AG04450 (cell line): ENCODE data around the gene ERC1. TPM values are rescaled to one million over a fixed set of nuclear protein-coding genes. Genes with fewer than 3 reads are reported as not detected.
"Not testable (repeated sequence)": the region's sequence is repeated elsewhere in the genome, so short reads cannot be mapped to it uniquely, and the experiment has no call there.

Experiments
- CTCF ChIA-PET: fragments of 300-600, 350-600 bp; formaldehyde crosslinking; extraction: SDS; loops from one replicate; lab custom pipeline; 2022; ENCODE audit warnings: antibody characterized with exemption, inconsistent platforms; lab: Charles Lee
- POLR2A ChIA-PET: fragments of 350-600 bp; formaldehyde crosslinking; extraction: SDS; loops from one replicate; lab custom pipeline; 2021; ENCODE audit warnings: antibody characterized with exemption, inconsistent platforms; lab: Yijun Ruan, JAX
- DNase-seq: peaks from one replicate; pipeline ENCODE4 v3.0.0-alpha.2; 2011; ENCODE audit warnings: low read depth, low spot score
- H3K27ac ChIP-seq: one replicate; pipeline ENCODE4 v1.5.1; 2012; ENCODE audit warnings: low read depth, low read length, control low read depth
- H3K27me3 ChIP-seq: one replicate; pipeline ENCODE4 v1.6.0; 2012; ENCODE audit warnings: low read length; ENCODE audit not compliant: control insufficient read depth, insufficient read depth
- H3K4me3 ChIP-seq: 2 replicates; pipeline ENCODE4 v1.5.1; 2011; ENCODE audit warnings: mild to moderate bottlenecking, low read depth, low read length, control low read depth
- H3K9me3 ChIP-seq: 2 replicates; pipeline ENCODE4 v1.5.1; 2012; ENCODE audit warnings: low read length; ENCODE audit not compliant: control insufficient read depth, insufficient read depth
- CTCF ChIP-seq: IDR thresholded peaks from 2 replicates; pipeline ENCODE4 v1.5.1; 2011; ENCODE audit warnings: low read depth, low read length, control low read depth, inconsistent platforms
- polyA plus RNA-seq: library from polyadenylated mRNA; depleted of rRNA; stranded (reverse); fragments of >200 nt; gene quantifications from 2 replicates; pipeline ENCODE4 v1.2.3, GENCODE V29; 2011

The ERC1 gene
- polyA plus RNA-seq, 1 experiment = 28.6 TPM

- Histone ChIP-seq H3K4me3 (no peak overlapping the region), H3K27ac (no peak overlapping the region), H3K9me3 (no peaks in the 10 kb centered on the region), H3K27me3 (no peaks in the 10 kb centered on the region)
- ChIA-PET CTCF (interaction anchor here (0.9 kb wide), 1 partner anchor 234 kb away, joined by 3 read pairs; no protein-coding TSS in a partner anchor), POLR2A (interaction anchor here (0.5 kb wide), 1 partner anchor 55 kb away, joined by 6 read pairs; no protein-coding TSS in a partner anchor)
- no peak for TF ChIP-seq CTCF
- no peak for DNase-seq
These were observed 360.9 kb downstream of the ERC1 start for GRCh38 chr12:1351926-1352325.

DNA sequence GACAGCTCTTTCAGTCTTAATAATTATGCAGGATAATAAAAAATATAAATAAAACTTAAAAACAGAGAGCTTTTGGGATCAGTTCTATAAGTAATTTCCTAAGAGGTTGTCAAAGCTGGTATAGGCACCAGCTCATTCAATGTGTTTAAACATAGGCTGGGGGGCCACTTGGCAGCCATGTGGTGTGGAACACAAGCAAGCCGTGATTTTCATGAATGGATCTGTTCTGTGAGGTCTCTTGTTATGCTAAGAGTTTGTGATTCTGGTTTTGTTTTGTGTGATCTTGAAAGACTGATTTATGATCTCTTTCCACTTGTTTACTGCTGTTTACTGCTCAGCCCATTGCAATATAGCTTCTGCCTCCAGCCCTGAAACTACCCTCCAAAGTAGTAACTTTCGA is 362.4 kb downstream of the ERC1 start:
- CTCF ChIA-PET = no interaction called here

DNA sequence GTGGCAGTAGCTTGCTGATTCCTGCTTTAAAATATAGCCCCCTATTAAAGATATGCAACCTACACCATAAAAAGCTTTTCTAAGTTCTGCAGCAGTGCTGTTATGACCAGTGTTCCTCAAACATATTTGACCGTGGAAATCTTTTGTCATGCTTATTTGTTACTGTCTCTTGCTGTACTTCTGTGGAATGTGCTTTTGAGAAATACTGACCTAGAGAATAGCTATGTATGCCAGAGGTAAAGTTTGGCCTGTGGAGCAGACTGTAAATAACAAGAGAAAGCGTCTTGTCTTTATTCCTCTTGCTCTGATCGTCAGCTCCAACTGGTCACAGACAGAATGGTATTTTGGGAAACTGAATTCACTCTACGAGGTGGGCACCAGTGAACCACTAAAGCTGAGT is 364.4 kb downstream of the ERC1 start:
- ChIA-PET POLR2A (no interaction called here), CTCF (interaction anchor here (0.9 kb wide), 1 partner anchor 237 kb away, joined by 6 read pairs; no protein-coding TSS in a partner anchor)
- no peaks in the 10 kb centered on the region for H3K27me3 ChIP-seq
- no peaks in the 10 kb centered on the region for H3K9me3 ChIP-seq
- TF ChIP-seq CTCF = no peak
- no peak overlapping the region for H3K4me3 ChIP-seq
- H3K27ac ChIP-seq = no peak overlapping the region
- no peak for DNase-seq

More for the DNA sequence above, 362.4 kb downstream of the ERC1 start:
- no peak overlapping the region for H3K4me3 ChIP-seq
- no peak for TF ChIP-seq CTCF
- no peaks in the 10 kb centered on the region for H3K9me3 ChIP-seq
- no peak overlapping the region for H3K27ac ChIP-seq
- DNase-seq = no peak
- H3K27me3 ChIP-seq = no peaks in the 10 kb centered on the region
- POLR2A ChIA-PET = no interaction called here

- CTCF ChIA-PET = interaction anchor here (0.9 to 1.3 kb wide), 2 partner anchors 227 to 238 kb away, joined by 6 read pairs; no protein-coding TSS in a partner anchor
- POLR2A ChIA-PET, H3K27ac ChIP-seq: not testable (repeated sequence)
These were observed 364.8 kb downstream of the ERC1 start for GRCh38 chr12:1355871-1356270.

DNA sequence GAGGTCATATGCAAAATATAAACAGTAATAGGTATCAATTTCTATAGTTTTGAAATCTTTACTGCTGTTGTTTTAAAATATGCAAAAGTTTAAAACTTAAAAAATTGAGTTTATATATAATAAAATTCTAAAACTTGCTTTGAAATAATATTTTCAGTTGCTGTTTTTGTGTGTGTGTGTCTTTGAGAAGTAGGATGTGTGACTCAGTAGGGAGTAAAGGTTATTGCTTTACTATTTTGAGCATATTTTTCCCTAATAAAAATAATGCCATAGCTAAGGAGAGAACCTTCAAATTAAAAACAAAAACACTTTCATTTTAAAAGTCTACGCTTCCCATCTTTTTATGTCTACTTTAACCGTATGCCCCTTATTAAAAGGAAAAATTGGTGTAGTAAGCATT is 365.3 kb downstream of the ERC1 start:
- H3K27ac ChIP-seq = no peak overlapping the region
- H3K27me3 ChIP-seq = no peaks in the 10 kb centered on the region
- no peaks in the 10 kb centered on the region for H3K9me3 ChIP-seq
- ChIA-PET CTCF (interaction anchor here (0.9 to 1.3 kb wide), 2 partner anchors 227 to 238 kb away, joined by 6 read pairs; no protein-coding TSS in a partner anchor), POLR2A (interaction anchor here (1.0 kb wide), 1 partner anchor 119 kb away, joined by 3 read pairs; no protein-coding TSS in a partner anchor)
- TF ChIP-seq CTCF = no peak
- DNase-seq = no peak
- no peak overlapping the region for H3K4me3 ChIP-seq

More at GRCh38 chr12:1355871-1356270, 364.8 kb downstream of the ERC1 start:
- not testable (repeated sequence) for H3K9me3 ChIP-seq, H3K27me3 ChIP-seq, H3K4me3 ChIP-seq, DNase-seq
